PC-9 (cell line): ENCODE data around the gene ATP8B3. TPM values are rescaled to one million over a fixed set of nuclear protein-coding genes. Genes with fewer than 3 reads are reported as not detected.

Source experiments
- BruUV-seq: library from RNA; stranded (reverse); fragments of 400-500 nt; replicated peaks from 2 replicates; lab custom pipeline; 2021; lab: Mats Ljungman, UMichigan
- CTCF ChIA-PET: fragments of 300-600 bp; sonication (Branson Sonifier 250); formaldehyde crosslinking; loops from one replicate; lab custom pipeline; 2022; ENCODE audit warnings: antibody characterized with exemption; lab: Charles Lee
- POLR2A ChIA-PET: fragments of 300-600 bp; sonication (Branson Sonifier 250); formaldehyde crosslinking; loops from one replicate; lab custom pipeline; 2022; ENCODE audit warnings: antibody characterized with exemption; ENCODE audit not compliant: unreplicated experiment; lab: Charles Lee
- DNase-seq, 2 experiments: peaks; one replicate each; pipeline versions ENCODE4 v3.0.0 to v3.0.0-alpha.2; 2015 to 2022; ENCODE audit warnings: mixed read lengths in 1 of 2
- H2AFZ ChIP-seq: fragments of 200-600 bp; sonication (generic); 2 replicates; pipeline ENCODE4 v1.8.1; 2017; ENCODE audit warnings: antibody characterized with exemption
- H3F3A ChIP-seq: fragments of 200-600 bp; sonication (generic); 2 replicates; pipeline ENCODE4 v1.8.1; 2017; ENCODE audit warnings: antibody characterized with exemption, mild to moderate bottlenecking, low read depth; ENCODE audit not compliant: insufficient read depth
- H3K27ac ChIP-seq: fragments of 200-600 bp; sonication (generic); 2 replicates; pipeline ENCODE4 v1.6.1; 2016; ENCODE audit warnings: mixed run types
- H3K27me3 ChIP-seq: fragments of 200-600 bp; sonication (generic); 2 replicates; pipeline ENCODE4 v1.6.1; 2016; ENCODE audit warnings: low read depth, mixed run types; ENCODE audit not compliant: insufficient read depth
- H3K36me3 ChIP-seq: fragments of 200-600 bp; sonication (generic); 2 replicates; pipeline ENCODE4 v1.6.1; 2016; ENCODE audit warnings: low read depth, mixed run types
- H3K4me1 ChIP-seq: fragments of 200-600 bp; sonication (generic); replicated peaks from 2 replicates; pipeline ENCODE4 v1.6.1; 2016; ENCODE audit warnings: mixed run types; ENCODE audit not compliant: insufficient read depth
- H3K4me2 ChIP-seq: fragments of 200-600 bp; sonication (generic); 2 replicates; pipeline ENCODE4 v1.6.1; 2017; ENCODE audit warnings: mixed run types
- H3K4me3 ChIP-seq: fragments of 200-600 bp; sonication (generic); 2 replicates; pipeline ENCODE4 v1.6.1; 2016; ENCODE audit warnings: mixed run types
- H3K79me2 ChIP-seq: fragments of 200-600 bp; sonication (generic); 2 replicates; pipeline ENCODE4 v1.6.1; 2017; ENCODE audit warnings: low read depth, mixed run types
- H3K9me2 ChIP-seq: fragments of 200-600 bp; sonication (generic); 2 replicates; pipeline ENCODE4 v1.8.1; 2017; ENCODE audit warnings: mild to moderate bottlenecking; ENCODE audit not compliant: insufficient read depth
- H3K9me3 ChIP-seq: fragments of 200-600 bp; sonication (generic); 2 replicates; pipeline ENCODE4 v1.8.1; 2016; ENCODE audit warnings: low read depth; ENCODE audit not compliant: insufficient read depth
- H4K20me1 ChIP-seq: fragments of 200-600 bp; sonication (generic); 2 replicates; pipeline ENCODE4 v1.8.1; 2017; ENCODE audit not compliant: insufficient read depth
- CTCF ChIP-seq: fragments of 200-600 bp; sonication (generic); conservative IDR thresholded peaks from 2 replicates; pipeline ENCODE4 v1.6.1; 2017; ENCODE audit warnings: mixed run types, antibody characterized with exemption, mild to moderate bottlenecking, moderate library complexity
- EZH2 ChIP-seq: fragments of 200-600 bp; sonication (generic); IDR thresholded peaks from 2 replicates; pipeline ENCODE4 v1.8.0; 2017; ENCODE audit warnings: antibody characterized with exemption, low read depth
- intact Hi-C: fragments of 100-400 bp; cut with micrococcal nuclease; formaldehyde crosslinking; loops from one replicate; pipeline ENCODE4 v1.10.0; 2022; ENCODE audit not compliant: unreplicated experiment
- total RNA-seq: library from RNA; stranded (reverse); gene quantifications from 2 replicates; pipeline ENCODE4 v1.2.3, GENCODE V29; 2021

Gene ATP8B3
- total RNA-seq, 1 experiment from 2014 or later, result 8.3 TPM

DNA sequence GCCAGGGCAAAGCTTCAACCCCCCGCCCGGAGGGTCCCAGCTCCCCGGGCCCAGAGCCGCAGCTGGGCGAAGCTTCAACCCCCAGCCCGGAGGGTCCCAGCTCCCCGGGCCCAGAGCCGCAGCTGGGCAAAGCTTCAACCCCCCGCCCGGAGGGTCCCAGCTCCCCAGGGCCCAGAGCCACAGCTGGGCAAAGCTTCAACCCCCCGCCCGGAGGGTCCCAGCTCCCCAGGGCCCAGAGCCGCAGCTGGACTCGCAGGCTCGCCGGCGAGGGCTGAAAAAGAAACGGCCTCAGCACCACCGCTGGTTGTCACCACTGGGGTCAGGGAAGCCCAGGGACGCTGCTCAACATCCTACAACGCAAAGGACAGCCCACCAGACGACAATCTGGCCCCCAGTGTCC lies 31.0 kb upstream of the ATP8B3 start:
- Histone ChIP-seq H2AFZ (no peak overlapping the region), H3K9me3 (no peaks in the 10 kb centered on the region), H3K4me1 (0 out of 2 replicates have a peak, but pooled peaks cover 11% of the 10 kb centered on the region), H3F3A (no peaks in the 10 kb centered on the region), H4K20me1 (peaks cover 64% of the 10 kb centered on the region), H3K79me2 (peaks cover 51% of the 10 kb centered on the region), H3K9me2 (no peaks in the 10 kb centered on the region), H3K27me3 (no peaks in the 10 kb centered on the region), H3K27ac (no peak overlapping the region), H3K4me2 (no peak overlapping the region), H3K36me3 (no peaks in the 10 kb centered on the region), H3K4me3 (no peak overlapping the region)
- no TSS peak for BruUV-seq
- TF ChIP-seq CTCF (no peak), EZH2 (no peak)
- ChIA-PET POLR2A (no interaction called here), CTCF (no interaction called here)
- DNase-seq, result no peak
- intact Hi-C loops, result no loop called here

DNA sequence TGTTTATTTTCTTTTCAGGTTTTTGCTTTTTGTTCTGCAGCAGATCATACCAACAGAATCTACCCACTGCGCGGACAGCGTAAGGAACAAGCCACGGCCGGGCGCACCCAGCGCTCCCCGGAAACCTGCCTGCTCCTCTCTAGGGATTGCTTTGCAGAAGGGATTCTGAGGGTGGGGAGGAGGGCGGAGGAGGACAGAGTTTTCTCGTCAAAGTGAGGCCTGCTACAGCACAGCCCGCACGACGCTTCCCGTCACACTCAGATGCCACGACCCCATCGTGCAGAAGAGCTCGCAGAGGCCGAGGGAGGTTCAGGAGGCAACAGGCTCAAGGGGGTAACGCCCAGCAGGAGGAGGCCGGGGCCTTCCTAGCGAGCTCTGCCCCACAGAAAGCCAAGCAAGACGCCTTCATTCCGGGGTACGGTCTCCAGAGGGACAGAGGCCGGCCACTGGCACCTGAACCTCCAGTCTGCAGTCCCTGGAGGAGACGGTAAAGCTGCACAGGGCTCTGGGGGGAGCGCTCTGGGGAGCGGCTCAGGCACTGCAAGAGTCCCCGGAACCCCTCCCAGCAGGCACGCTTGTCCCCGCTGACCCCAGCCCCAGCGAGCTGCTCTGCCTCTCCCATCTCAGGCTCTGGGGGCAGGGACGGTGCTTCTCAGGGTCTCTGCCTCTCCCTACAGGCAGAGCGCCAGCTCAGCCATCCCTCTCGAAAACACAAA lies 29.3 kb upstream of the ATP8B3 start:
- no peak for TF ChIP-seq CTCF
- no peak for TF ChIP-seq EZH2
- intact Hi-C loops, result no loop called here
- H3K27me3 ChIP-seq, result no peaks in the 10 kb centered on the region
- no peak for DNase-seq
- H3K4me2 ChIP-seq, result no peak overlapping the region
- H2AFZ ChIP-seq, result no peak overlapping the region
- H3K9me3 ChIP-seq, result no peaks in the 10 kb centered on the region
- no peaks in the 10 kb centered on the region for H3F3A ChIP-seq
- no peak overlapping the region for H3K4me3 ChIP-seq
- H3K79me2 ChIP-seq, result peaks cover 39% of the 10 kb centered on the region
- H4K20me1 ChIP-seq, result peaks cover 69% of the 10 kb centered on the region
- no TSS peak for BruUV-seq
- no peak overlapping the region for H3K27ac ChIP-seq
- ChIA-PET CTCF (interaction anchor here (1.2 kb wide), 1 partner anchor 15 kb away, joined by 19 read pairs; no protein-coding TSS in a partner anchor), POLR2A (no interaction called here)
- H3K9me2 ChIP-seq, result no peaks in the 10 kb centered on the region
- H3K4me1 ChIP-seq, result 0 out of 2 replicates have a peak, but pooled peaks cover 4% of the 10 kb centered on the region
- no peaks in the 10 kb centered on the region for H3K36me3 ChIP-seq

GRCh38 chr19:1840541-1841115 lies 28.6 kb upstream of the ATP8B3 start:
- no peak overlapping the region for H3K27ac ChIP-seq
- no peak for DNase-seq
- H3K36me3 ChIP-seq, result no peaks in the 10 kb centered on the region
- H3K4me1 ChIP-seq, result no peaks in the 10 kb centered on the region
- CTCF ChIA-PET, result interaction anchor here (1.2 kb wide), 1 partner anchor 15 kb away, joined by 19 read pairs; no protein-coding TSS in a partner anchor
- H4K20me1 ChIP-seq, result peaks cover 69% of the 10 kb centered on the region
- H3K9me3 ChIP-seq, result no peaks in the 10 kb centered on the region
- peaks cover 31% of the 10 kb centered on the region for H3K79me2 ChIP-seq
- BruUV-seq, result no TSS peak
- no peaks in the 10 kb centered on the region for H3F3A ChIP-seq
- no peak overlapping the region for H2AFZ ChIP-seq
- no peak overlapping the region for H3K4me3 ChIP-seq
- no peak for TF ChIP-seq EZH2
- no peak for TF ChIP-seq CTCF
- H3K27me3 ChIP-seq, result no peaks in the 10 kb centered on the region
- no peak overlapping the region for H3K4me2 ChIP-seq
- POLR2A ChIA-PET, result no interaction called here
- H3K9me2 ChIP-seq, result no peaks in the 10 kb centered on the region
- intact Hi-C loops, result no loop called here
